Astrocyte of the spinal cord (primary cell): ENCODE results near the gene CRIP2.

Source experiments
- DNase-seq: peaks from one replicate; pipeline ENCODE4 v3.0.0; 2011; ENCODE audit warnings: low read depth, low spot score
- H3K4me3 ChIP-seq: 2 replicates; pipeline ENCODE4 v1.5.1; 2011; ENCODE audit warnings: low read depth, mild to moderate bottlenecking, low read length, moderate library complexity
- in situ Hi-C: cut with HindIII; loops from 2 replicates; pipeline ENCODE4 v1.10.0; 2017; ENCODE audit warnings: low sequenced_read_pairs
- TF ChIP-seq, protein P1 (sequence below): IDR thresholded peaks from 2 replicates; pipeline ENCODE4 v1.5.1; 2012; ENCODE audit warnings: low read depth, mild to moderate bottlenecking, low read length, inconsistent platforms

Gene CRIP2

GRCh38 chr14:105436891-105437722 is 37.5 kb upstream of the CRIP2 start:
- in situ Hi-C loops, result no loop called here
- H3K4me3 ChIP-seq, result no peak overlapping the region
- no peak for DNase-seq
- TF ChIP-seq, protein P1, sequence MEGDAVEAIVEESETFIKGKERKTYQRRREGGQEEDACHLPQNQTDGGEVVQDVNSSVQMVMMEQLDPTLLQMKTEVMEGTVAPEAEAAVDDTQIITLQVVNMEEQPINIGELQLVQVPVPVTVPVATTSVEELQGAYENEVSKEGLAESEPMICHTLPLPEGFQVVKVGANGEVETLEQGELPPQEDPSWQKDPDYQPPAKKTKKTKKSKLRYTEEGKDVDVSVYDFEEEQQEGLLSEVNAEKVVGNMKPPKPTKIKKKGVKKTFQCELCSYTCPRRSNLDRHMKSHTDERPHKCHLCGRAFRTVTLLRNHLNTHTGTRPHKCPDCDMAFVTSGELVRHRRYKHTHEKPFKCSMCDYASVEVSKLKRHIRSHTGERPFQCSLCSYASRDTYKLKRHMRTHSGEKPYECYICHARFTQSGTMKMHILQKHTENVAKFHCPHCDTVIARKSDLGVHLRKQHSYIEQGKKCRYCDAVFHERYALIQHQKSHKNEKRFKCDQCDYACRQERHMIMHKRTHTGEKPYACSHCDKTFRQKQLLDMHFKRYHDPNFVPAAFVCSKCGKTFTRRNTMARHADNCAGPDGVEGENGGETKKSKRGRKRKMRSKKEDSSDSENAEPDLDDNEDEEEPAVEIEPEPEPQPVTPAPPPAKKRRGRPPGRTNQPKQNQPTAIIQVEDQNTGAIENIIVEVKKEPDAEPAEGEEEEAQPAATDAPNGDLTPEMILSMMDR, result no peak

GRCh38 chr14:105437723-105438500 is 36.7 kb upstream of the CRIP2 start:
- in situ Hi-C loops, result no loop called here

GRCh38 chr14:105439179-105439578 is 35.4 kb upstream of the CRIP2 start:
- in situ Hi-C loops, result no loop called here
- no peak overlapping the region for H3K4me3 ChIP-seq
- DNase-seq, result no peak
- TF ChIP-seq, protein P1, result no peak

More at GRCh38 chr14:105437723-105438500, 36.7 kb upstream of the CRIP2 start:
- no peak overlapping the region for H3K4me3 ChIP-seq
- TF ChIP-seq, protein P1, result no peak
- no peak for DNase-seq

DNA sequence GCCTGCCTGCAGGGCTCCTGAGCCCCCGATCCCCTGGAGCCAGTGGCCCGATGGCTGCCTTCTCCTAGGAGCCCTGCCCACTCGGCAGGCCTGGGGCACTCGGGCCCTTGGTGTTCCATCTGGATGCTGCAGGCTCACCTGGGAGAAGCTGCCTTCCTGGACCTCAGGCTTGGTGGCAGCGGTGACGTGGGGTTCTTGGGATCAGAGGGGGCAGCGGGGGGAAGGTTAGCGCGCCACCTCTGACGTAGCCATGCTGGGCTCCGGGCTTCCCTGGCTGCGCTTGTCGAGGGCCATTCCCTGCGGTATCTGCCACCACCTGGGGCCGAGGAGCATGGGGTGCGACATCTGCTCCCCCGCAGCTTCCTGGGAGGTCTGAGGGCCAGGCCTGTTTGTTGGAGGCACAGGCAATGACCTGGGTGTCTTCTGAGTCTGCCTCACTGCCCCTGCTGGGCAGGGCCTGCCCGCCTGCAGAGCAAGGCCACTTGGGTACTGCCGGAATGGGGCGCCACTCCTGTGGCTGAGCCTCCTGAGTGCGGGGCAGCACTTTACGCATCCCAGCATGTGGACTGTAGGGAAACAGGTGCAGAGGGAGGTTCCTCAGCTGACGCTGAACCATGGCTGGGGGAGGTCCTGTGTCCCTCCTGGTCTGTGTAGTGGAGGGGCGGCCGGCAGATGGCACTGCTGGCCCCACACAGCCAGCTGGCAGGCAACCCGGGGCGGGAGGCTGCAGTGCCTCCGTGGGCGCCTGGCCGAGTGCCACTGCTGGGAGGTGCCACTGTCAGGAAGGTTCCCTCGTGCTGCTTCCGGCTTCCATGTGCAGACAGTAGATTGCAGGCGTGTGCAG is 34.7 kb upstream of the CRIP2 start:
- H3K4me3 ChIP-seq, result no peak overlapping the region
- DNase-seq, result no peak
- TF ChIP-seq, protein P1, result no peak
- in situ Hi-C loops, result no loop called here

DNA sequence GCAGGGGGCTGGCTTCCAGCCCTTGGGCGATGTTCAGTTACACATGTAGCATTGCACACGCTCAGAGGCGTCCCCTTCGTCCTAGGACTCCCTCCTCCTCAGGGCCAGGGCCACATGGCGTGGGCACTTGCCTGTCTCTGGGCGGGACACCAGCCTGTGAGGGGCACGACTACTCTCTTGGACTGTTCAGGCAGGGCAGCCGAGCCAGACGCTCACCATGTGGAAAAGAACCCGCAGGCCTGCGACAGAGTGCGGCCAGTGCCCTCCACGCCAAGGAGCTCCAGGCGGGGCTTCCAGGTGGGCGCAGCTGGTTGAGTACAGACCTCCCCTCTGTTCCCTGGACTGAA is 34.1 kb upstream of the CRIP2 start:
- in situ Hi-C loops, result no loop called here
- no peak for DNase-seq

More for the DNA sequence above, 34.1 kb upstream of the CRIP2 start:
- H3K4me3 ChIP-seq, result no peak overlapping the region
- TF ChIP-seq, protein P1, result no peak
